Activated B cell treated with CpG ODN at 0.5 μM for 24 hours (primary cell): ENCODE results near the gene DLG1. TPM values are rescaled to one million over a fixed set of nuclear protein-coding genes. Genes with fewer than 3 reads are reported as not detected.

Source experiments
- ATAC-seq: fragments of 200-7000 bp; cut with Tn5 transposase; one replicate; pipeline ENCODE4 v1.10.0; 2021; ENCODE audit warnings: low read depth, mild to moderate bottlenecking, moderate library complexity
- CTCF ChIA-PET: fragments of 350-600 bp; sonication (Branson Sonifier 250); formaldehyde crosslinking; loops from one replicate; lab custom pipeline; 2021; ENCODE audit warnings: antibody characterized with exemption; lab: Charles Lee
- POLR2A ChIA-PET: fragments of 350-600 bp; sonication (Branson Sonifier 250); formaldehyde crosslinking; loops from one replicate; lab custom pipeline; 2021; ENCODE audit warnings: antibody characterized with exemption; lab: Charles Lee
- DNase-seq: peaks from one replicate; pipeline ENCODE4 v3.0.0; 2022
- H3K27ac Mint-ChIP-seq: one replicate; pipeline ENCODE4 v1.8.0; 2020; ENCODE audit warnings: mixed read lengths
- H3K27me3 Mint-ChIP-seq: one replicate; pipeline ENCODE4 v1.8.0; 2021; ENCODE audit warnings: mixed read lengths
- H3K36me3 Mint-ChIP-seq: one replicate; pipeline ENCODE4 v1.8.0; 2021; ENCODE audit warnings: low read depth, mixed read lengths
- H3K4me1 Mint-ChIP-seq: one replicate; pipeline ENCODE4 v1.8.0; 2021; ENCODE audit warnings: mixed read lengths
- H3K4me3 Mint-ChIP-seq: one replicate; pipeline ENCODE4 v1.8.0; 2020; ENCODE audit warnings: mild to moderate bottlenecking, mixed read lengths
- H3K9me3 Mint-ChIP-seq: one replicate; pipeline ENCODE4 v1.8.0; 2020; ENCODE audit warnings: mixed read lengths
- CTCF ChIP-seq: fragments of 200-600 bp; IDR thresholded peaks from one replicate; pipeline ENCODE4 v1.8.0; 2022; ENCODE audit warnings: antibody characterized with exemption, mild to moderate bottlenecking
- intact Hi-C: fragments of 100-400 bp; cut with micrococcal nuclease; formaldehyde crosslinking; loops from one replicate; pipeline ENCODE4 v1.15.1; 2024
- total RNA-seq: library from RNA; stranded (reverse); gene quantifications from 2 replicates; pipeline ENCODE4 v1.2.3, GENCODE V29; 2022

Gene DLG1
- total RNA-seq, 1 donor from 2014 or later, result 102 TPM

- H3K9me3 Mint-ChIP-seq, result no peaks in the 10 kb centered on the region
- no peaks in the 10 kb centered on the region for H3K36me3 Mint-ChIP-seq
- TF ChIP-seq CTCF, result no peak
- DNase-seq (no peak), ATAC-seq (no peak)
- ChIA-PET CTCF (interaction anchor here (0.6 to 4.3 kb wide), 5 partner anchors 12 to 287 kb away, joined by 3 to 17 read pairs (median 4); no protein-coding TSS in a partner anchor), POLR2A (no interaction called here)
- intact Hi-C loops, result no loop called here
- H3K4me3 Mint-ChIP-seq, result no peak overlapping the region
- H3K4me1 Mint-ChIP-seq, result peaks cover 13% of the 10 kb centered on the region
- no peak overlapping the region for H3K27ac Mint-ChIP-seq
- H3K27me3 Mint-ChIP-seq, result no peaks in the 10 kb centered on the region
Measured at GRCh38 chr3:197222937-197223370, 75.5 kb downstream of the DLG1 start.

- POLR2A ChIA-PET, result no interaction called here
- Mint-ChIP-seq H3K27ac (no peak overlapping the region), H3K9me3 (no peaks in the 10 kb centered on the region), H3K36me3 (peaks cover 4% of the 10 kb centered on the region), H3K4me1 (peaks cover 3% of the 10 kb centered on the region), H3K4me3 (no peak overlapping the region), H3K27me3 (no peaks in the 10 kb centered on the region)
- DNase-seq, result no peak
- no peak for TF ChIP-seq CTCF
- intact Hi-C loops, result no loop called here
- ATAC-seq, result no peak
- CTCF ChIA-PET, result no interaction called here
Measured at GRCh38 chr3:197219619-197220018, 78.8 kb downstream of the DLG1 start.

GRCh38 chr3:197218210-197218609, 80.2 kb downstream of the DLG1 start:
- no peaks in the 10 kb centered on the region for H3K9me3 Mint-ChIP-seq
- ChIA-PET CTCF (no interaction called here), POLR2A (no interaction called here)
- TF ChIP-seq CTCF, result no peak
- H3K27ac Mint-ChIP-seq, result no peak overlapping the region
- intact Hi-C loops, result no loop called here
- no peaks in the 10 kb centered on the region for H3K27me3 Mint-ChIP-seq
- DNase-seq (no peak), ATAC-seq (no peak)
- peaks cover 3% of the 10 kb centered on the region for H3K4me1 Mint-ChIP-seq
- H3K4me3 Mint-ChIP-seq, result no peak overlapping the region
- H3K36me3 Mint-ChIP-seq, result peaks cover 4% of the 10 kb centered on the region

GRCh38 chr3:197216914-197217313, 81.5 kb downstream of the DLG1 start:
- ChIA-PET POLR2A (no interaction called here), CTCF (no interaction called here)
- intact Hi-C loops, result no loop called here
- TF ChIP-seq CTCF, result no peak
- DNase-seq (no peak), ATAC-seq (no peak)
- Mint-ChIP-seq H3K4me1 (no peaks in the 10 kb centered on the region), H3K4me3 (no peak overlapping the region), H3K27me3 (no peaks in the 10 kb centered on the region), H3K36me3 (peaks cover 7% of the 10 kb centered on the region), H3K27ac (no peak overlapping the region), H3K9me3 (peaks cover under 1% of the 10 kb centered on the region)

- no peaks in the 10 kb centered on the region for H3K27me3 Mint-ChIP-seq
- peaks cover 1% of the 10 kb centered on the region for H3K4me1 Mint-ChIP-seq
- H3K4me3 Mint-ChIP-seq, result no peak overlapping the region
- H3K27ac Mint-ChIP-seq, result no peak overlapping the region
- no peak for ATAC-seq
- H3K36me3 Mint-ChIP-seq, result peaks cover 11% of the 10 kb centered on the region
- TF ChIP-seq CTCF, result no peak
- H3K9me3 Mint-ChIP-seq, result peaks cover 7% of the 10 kb centered on the region
- intact Hi-C loops, result no loop called here
- ChIA-PET POLR2A (no interaction called here), CTCF (no interaction called here)
- no peak for DNase-seq
Measured at GRCh38 chr3:197216169-197216860, 82.1 kb downstream of the DLG1 start.
